ENCODE measurements around the gene ITM2C.

DNA sequence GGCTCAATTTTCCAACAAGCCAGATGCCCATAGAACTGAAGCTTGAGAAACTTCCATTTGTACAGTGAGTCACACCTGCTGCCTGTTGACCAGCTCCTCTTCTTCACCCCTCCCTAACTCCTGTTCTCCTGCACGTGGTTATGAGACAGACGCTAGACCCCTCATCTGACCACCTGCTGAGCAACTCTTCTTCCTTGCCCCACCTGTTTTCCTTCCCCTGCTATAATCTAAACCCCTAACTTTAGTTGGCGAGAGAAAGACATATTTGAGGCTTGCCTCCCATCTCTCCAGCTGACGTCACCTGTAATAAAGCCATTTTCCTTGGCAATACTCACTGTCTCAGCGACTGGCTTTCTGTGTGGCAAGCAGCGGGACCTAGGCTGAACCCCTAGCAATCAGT is 22.3 kb upstream of the ITM2C start:
- TF ChIP-seq POLR2A (IDR thresholded peaks at IDR 0.05) (no peak), CTCF (IDR thresholded peaks at IDR 0.05 in 4 of 5, conservative IDR thresholded peaks at IDR 0.05 in 1 of 5) (no peak)

All from gastrocnemius medialis (tissue), 4 donors.